Osteocyte (in vitro differentiated cells): ENCODE data around the gene CCL21. TPM values are rescaled to one million over a fixed set of nuclear protein-coding genes. Genes with fewer than 3 reads are reported as not detected.
A peak's percentile ranks its signal among the peaks of the same experiment; 100 is the strongest.

Experiments used
- DNase-seq: peaks from one replicate; pipeline ENCODE4 v3.0.0; 2021; ENCODE audit warnings: mixed read lengths; ENCODE audit not compliant: unreplicated experiment; ENCODE audit errors: extremely low spot score
- H3K27ac Mint-ChIP-seq: one replicate; pipeline ENCODE4 v1.8.0; 2021; ENCODE audit warnings: mild to moderate bottlenecking, mixed read lengths; ENCODE audit not compliant: unreplicated experiment
- H3K27me3 Mint-ChIP-seq: one replicate; pipeline ENCODE4 v1.8.0; 2021; ENCODE audit warnings: mixed read lengths; ENCODE audit not compliant: unreplicated experiment
- H3K36me3 Mint-ChIP-seq: one replicate; pipeline ENCODE4 v1.8.0; 2021; ENCODE audit warnings: mixed read lengths; ENCODE audit not compliant: unreplicated experiment
- H3K4me1 Mint-ChIP-seq: one replicate; pipeline ENCODE4 v1.8.0; 2021; ENCODE audit warnings: mixed read lengths; ENCODE audit not compliant: unreplicated experiment
- H3K4me3 Mint-ChIP-seq: one replicate; pipeline ENCODE4 v1.8.0; 2021; ENCODE audit warnings: mild to moderate bottlenecking, moderate library complexity, mixed read lengths; ENCODE audit not compliant: unreplicated experiment
- H3K9me3 Mint-ChIP-seq: one replicate; pipeline ENCODE4 v1.8.0; 2021; ENCODE audit warnings: mixed read lengths; ENCODE audit not compliant: unreplicated experiment
- total RNA-seq: library from RNA; stranded (reverse); gene quantifications from 2 replicates; pipeline ENCODE4 v1.2.1, GENCODE V29; 2021
- TF ChIP-seq, protein P1 (sequence below): fragments of 200-600 bp; sonication (generic); IDR thresholded peaks from 2 replicates; pipeline ENCODE4 v1.5.0; 2021; ENCODE audit warnings: antibody characterized with exemption, mild to moderate bottlenecking, moderate library complexity

The CCL21 gene
- total RNA-seq, 1 donor from 2014 or later, result not detected

GRCh38 chr9:34707130-34707529 lies 2.8 kb downstream of the CCL21 start:
- TF ChIP-seq, protein P1, sequence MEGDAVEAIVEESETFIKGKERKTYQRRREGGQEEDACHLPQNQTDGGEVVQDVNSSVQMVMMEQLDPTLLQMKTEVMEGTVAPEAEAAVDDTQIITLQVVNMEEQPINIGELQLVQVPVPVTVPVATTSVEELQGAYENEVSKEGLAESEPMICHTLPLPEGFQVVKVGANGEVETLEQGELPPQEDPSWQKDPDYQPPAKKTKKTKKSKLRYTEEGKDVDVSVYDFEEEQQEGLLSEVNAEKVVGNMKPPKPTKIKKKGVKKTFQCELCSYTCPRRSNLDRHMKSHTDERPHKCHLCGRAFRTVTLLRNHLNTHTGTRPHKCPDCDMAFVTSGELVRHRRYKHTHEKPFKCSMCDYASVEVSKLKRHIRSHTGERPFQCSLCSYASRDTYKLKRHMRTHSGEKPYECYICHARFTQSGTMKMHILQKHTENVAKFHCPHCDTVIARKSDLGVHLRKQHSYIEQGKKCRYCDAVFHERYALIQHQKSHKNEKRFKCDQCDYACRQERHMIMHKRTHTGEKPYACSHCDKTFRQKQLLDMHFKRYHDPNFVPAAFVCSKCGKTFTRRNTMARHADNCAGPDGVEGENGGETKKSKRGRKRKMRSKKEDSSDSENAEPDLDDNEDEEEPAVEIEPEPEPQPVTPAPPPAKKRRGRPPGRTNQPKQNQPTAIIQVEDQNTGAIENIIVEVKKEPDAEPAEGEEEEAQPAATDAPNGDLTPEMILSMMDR, result no peak
- H3K4me3 Mint-ChIP-seq, result no peak overlapping the region
- H3K4me1 Mint-ChIP-seq, result peaks cover under 1% of the 10 kb centered on the region
- H3K36me3 Mint-ChIP-seq, result no peaks in the 10 kb centered on the region
- peaks cover 25% of the 10 kb centered on the region for H3K27me3 Mint-ChIP-seq
- no peak overlapping the region for H3K27ac Mint-ChIP-seq
- H3K9me3 Mint-ChIP-seq, result peaks cover under 1% of the 10 kb centered on the region
- no peak for DNase-seq

DNA sequence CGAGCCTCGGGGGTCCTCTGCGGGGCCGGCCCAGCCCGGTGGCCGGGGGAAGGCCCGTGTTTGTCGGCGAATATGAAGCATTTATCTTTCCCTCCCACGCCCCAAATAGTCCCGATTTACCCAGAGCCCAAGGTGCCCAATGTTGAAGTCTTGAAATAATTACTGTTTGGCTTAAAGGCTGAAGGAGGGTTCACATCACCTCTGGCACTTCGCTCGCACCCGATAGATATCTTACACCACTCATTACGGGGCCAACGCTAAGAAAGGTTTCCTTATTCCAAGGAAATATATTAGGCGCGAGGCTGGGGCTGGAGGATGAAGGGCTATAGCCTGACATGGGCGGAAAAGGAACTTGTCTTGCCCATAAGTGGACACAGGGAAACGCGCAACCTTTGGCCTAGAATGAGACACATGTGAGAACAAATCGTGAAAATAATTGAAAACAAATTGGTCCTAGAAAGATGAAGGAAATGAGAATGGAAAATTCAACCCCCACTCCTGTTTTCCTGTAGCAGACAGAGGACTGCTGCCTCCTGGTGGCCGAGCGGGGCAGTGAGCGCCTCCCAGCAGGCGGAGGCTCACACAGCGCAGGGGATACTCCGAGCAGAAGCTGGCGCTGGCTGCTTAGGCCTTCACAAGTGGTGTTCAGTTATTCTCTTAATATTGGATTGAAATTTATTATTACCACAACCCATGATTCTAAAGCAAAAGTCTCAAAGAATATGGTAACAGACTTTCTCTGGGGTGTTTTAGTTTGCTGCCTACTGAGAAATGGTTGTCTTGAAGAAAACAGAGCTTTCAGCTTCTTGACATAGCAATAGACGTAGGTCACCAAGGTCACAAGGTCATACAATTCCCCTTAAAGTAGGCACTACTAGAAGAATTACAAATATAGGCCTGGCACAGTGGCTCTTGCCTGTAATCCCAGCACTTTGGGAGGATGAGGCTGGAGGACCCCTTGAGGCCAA lies 7.9 kb downstream of the CCL21 start:
- Mint-ChIP-seq H3K27me3 (peaks cover 32% of the 10 kb centered on the region), H3K27ac (peak overlapping the region; percentile 73), H3K9me3 (no peaks in the 10 kb centered on the region), H3K4me1 (peaks cover 6% of the 10 kb centered on the region), H3K36me3 (no peaks in the 10 kb centered on the region), H3K4me3 (peak overlapping the region; percentile 78)
- TF ChIP-seq, protein P1, result peak; percentile 99
- DNase-seq, result peak; percentile 94

DNA sequence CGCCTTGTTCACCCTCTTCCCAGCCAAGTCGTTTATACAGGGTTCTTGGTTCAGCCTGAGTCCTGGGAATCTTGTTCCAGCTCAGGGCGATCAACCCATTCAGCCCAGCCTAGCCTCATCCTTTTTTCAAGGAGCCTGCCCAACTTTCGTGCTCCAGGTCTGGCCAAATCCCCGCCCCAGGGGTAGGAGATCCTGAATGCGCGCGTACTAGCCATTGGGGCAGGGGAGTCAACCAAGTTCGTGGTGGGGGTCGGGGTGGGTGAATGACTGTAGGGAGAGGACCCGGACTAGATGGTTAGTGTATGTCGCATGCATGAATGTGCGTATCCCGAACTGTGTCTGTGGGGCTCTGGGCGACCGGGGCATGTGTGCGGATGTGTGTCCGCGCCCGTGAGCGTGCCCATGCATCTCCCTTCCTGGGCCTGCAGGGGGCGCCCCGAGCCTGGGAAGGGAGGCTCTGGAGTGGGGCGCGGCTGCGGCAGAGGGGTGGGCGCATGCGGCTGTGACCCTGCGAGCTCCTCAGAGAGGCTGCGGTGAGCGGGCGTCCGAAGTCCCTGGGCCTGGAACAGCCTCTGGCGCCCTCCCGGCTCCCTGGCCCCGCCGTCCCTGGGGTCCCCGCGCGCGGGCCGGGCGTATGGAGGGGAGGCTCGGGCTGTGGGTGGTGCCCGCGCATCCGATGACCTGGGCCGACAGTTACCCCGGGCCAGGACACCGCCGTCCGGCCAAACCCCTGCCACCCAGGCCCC lies 8.7 kb downstream of the CCL21 start:
- DNase-seq, result peak; percentile 92
- Mint-ChIP-seq H3K4me1 (peaks cover 6% of the 10 kb centered on the region), H3K9me3 (no peaks in the 10 kb centered on the region), H3K4me3 (peak overlapping the region; percentile 78), H3K27ac (no peak overlapping the region), H3K36me3 (no peaks in the 10 kb centered on the region), H3K27me3 (peaks cover 28% of the 10 kb centered on the region)
- TF ChIP-seq, protein P1, result peak; percentile 96

GRCh38 chr9:34694811-34695210 lies 15.1 kb downstream of the CCL21 start:
- Mint-ChIP-seq H3K4me3 (no peak overlapping the region), H3K9me3 (no peaks in the 10 kb centered on the region), H3K36me3 (no peaks in the 10 kb centered on the region), H3K27me3 (peaks cover 15% of the 10 kb centered on the region), H3K4me1 (no peaks in the 10 kb centered on the region), H3K27ac (no peak overlapping the region)
- TF ChIP-seq, protein P1, result no peak
- DNase-seq, result no peak

DNA sequence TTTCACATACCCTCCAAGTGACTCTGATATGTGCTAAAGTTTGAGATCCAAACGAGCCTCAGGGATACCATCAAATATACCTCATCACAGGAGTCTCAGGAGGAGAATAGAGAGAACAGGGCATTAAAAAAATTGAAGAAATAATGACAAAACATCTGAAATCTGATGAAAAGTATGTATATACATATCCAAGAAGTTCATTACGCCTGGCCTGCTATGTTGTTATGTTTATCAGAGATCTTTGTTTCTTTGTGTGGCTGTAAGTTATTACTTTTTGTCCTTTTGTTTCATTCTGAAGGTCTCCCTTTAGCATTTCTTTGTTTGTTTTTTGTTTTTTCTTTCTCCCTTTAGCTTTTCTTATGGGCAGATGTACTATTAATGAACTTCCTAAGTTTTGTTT lies 16.4 kb downstream of the CCL21 start:
- H3K9me3 Mint-ChIP-seq, result no peaks in the 10 kb centered on the region
- no peak overlapping the region for H3K4me3 Mint-ChIP-seq
- H3K27me3 Mint-ChIP-seq, result peaks cover 5% of the 10 kb centered on the region
- DNase-seq, result no peak
- no peak overlapping the region for H3K27ac Mint-ChIP-seq
- TF ChIP-seq, protein P1, result no peak
- no peaks in the 10 kb centered on the region for H3K4me1 Mint-ChIP-seq
- H3K36me3 Mint-ChIP-seq, result no peaks in the 10 kb centered on the region
